Activated CD4-positive, alpha-beta T cell treated with anti-CD3 and anti-CD28 coated beads, Interleukin-2, amount 10 ng/mL, durations not matched to agents 7 days and 5 days (primary cell): Measurements from ENCODE around the gene SH3GLB2. TPM values are rescaled to one million over a fixed set of nuclear protein-coding genes. Genes with fewer than 3 reads are reported as not detected.
"Not testable (repeated sequence)": the region's sequence is repeated elsewhere in the genome, so short reads cannot be mapped to it uniquely, and the experiment has no call there.

ENCODE experiments used
- CTCF ChIA-PET: fragments of 350-600 bp; sonication (Branson Sonifier 250); formaldehyde crosslinking; loops from one replicate; lab custom pipeline; 2021; ENCODE audit warnings: antibody characterized with exemption; lab: Charles Lee
- POLR2A ChIA-PET: fragments of 350-600 bp; sonication (Branson Sonifier 250); formaldehyde crosslinking; loops from one replicate; lab custom pipeline; 2021; ENCODE audit warnings: antibody characterized with exemption; lab: Charles Lee
- DNase-seq: peaks from one replicate; pipeline ENCODE4 v3.0.0-alpha.2; 2020
- H3K27ac Mint-ChIP-seq: one replicate; pipeline ENCODE4 v1.8.0; 2021; ENCODE audit warnings: mild to moderate bottlenecking, moderate library complexity, mixed read lengths
- H3K27me3 Mint-ChIP-seq: one replicate; pipeline ENCODE4 v1.8.0; 2021; ENCODE audit warnings: mixed read lengths
- H3K36me3 Mint-ChIP-seq: one replicate; pipeline ENCODE4 v1.8.0; 2021; ENCODE audit warnings: low read depth, mixed read lengths
- H3K4me1 Mint-ChIP-seq: one replicate; pipeline ENCODE4 v1.8.0; 2021; ENCODE audit warnings: mixed read lengths
- H3K4me3 Mint-ChIP-seq: one replicate; pipeline ENCODE4 v1.8.0; 2021; ENCODE audit warnings: mild to moderate bottlenecking, moderate library complexity, mixed read lengths
- H3K9me3 Mint-ChIP-seq: one replicate; pipeline ENCODE4 v1.8.0; 2021; ENCODE audit warnings: mixed read lengths
- total RNA-seq, 2 experiments: library from RNA; stranded (reverse); gene quantifications; one replicate each; pipeline ENCODE4 v1.2.3, GENCODE V29; 2021

Gene SH3GLB2
- total RNA-seq, 2 experiments from 2014 or later = 111 to 124 TPM

DNA sequence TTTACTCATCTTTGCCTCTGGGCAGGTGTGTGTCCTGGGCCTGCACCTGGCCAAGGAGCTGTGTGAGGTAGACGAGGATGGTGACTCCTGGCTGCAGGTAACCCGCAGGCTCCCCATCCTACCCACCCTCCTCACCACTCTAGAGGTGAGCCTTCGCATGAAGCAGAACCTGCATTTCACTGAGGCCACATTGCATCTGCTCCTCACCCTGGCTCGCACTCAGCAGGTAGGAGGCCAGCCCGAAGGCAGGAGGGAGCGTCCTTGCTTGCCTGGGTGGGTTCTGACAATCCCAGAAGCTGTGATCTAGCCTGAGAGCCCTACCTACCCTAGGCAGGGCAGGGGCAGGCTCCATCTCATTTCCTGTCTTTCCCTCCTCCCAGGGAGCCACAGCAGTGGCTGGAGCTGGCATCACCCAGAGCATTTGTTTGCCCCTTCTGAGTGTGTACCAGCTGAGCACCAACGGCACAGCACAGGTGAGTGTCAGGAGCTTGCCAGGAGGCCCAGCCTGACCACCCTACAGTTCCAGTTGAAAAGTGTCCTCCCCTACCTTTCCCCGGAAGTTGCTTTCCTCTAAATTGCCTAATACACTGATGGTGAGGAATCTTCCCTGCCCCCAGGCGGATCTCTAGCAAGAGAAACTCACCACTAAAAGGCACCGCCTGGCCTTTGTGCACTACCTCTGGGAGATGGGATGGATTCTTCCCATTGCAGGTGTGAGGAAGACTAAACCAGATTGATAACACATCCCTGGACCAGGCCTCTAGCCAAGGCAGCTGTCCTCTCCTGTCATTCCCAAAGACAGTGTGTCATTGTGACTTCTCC lies 26.4 kb downstream of the SH3GLB2 start:
- ChIA-PET POLR2A (interaction anchor here (0.6 kb wide), 1 partner anchor 186 kb away, joined by 3 read pairs; no protein-coding TSS in a partner anchor), CTCF (interaction anchor here (0.6 kb wide), 1 partner anchor 20 kb away, joined by 3 read pairs; no protein-coding TSS in a partner anchor)
- no peak for DNase-seq
- Mint-ChIP-seq H3K27ac (no peak overlapping the region), H3K27me3 (no peaks in the 10 kb centered on the region), H3K9me3 (no peaks in the 10 kb centered on the region), H3K4me1 (peaks cover 10% of the 10 kb centered on the region), H3K4me3 (no peak overlapping the region), H3K36me3 (peaks cover 62% of the 10 kb centered on the region)

DNA sequence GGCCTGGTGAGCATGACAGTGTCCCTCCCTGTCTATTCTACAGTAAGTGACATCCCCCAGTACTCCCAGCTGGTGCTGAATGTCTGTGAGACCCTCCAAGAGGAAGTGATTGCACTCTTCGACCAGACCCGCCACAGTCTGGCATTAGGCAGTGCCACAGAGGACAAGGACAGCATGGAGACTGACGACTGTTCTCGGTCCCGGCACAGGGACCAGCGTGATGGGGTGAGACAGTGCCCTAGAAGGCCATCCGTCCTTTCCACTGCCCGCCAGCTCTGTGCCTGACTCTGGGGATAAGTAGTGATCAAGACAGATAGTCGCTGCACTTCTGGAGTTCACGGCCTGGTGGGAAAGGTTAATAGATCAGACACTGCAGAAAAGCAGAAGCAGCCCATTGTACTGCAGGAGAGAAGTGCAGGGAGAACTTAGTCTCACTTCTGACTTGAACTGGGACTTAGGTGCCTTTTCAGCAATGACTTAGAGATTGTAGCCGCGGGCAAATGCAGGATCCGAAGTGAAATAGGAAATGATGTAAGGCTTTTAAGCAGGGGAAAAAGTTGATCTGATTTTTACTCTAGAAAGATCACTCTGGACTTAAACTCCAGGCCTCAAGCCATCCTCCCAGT lies 28.4 kb downstream of the SH3GLB2 start:
- Mint-ChIP-seq H3K4me3 (no peak overlapping the region), H3K27ac (peak overlapping the region; percentile 84), H3K9me3 (no peaks in the 10 kb centered on the region), H3K27me3 (no peaks in the 10 kb centered on the region), H3K36me3 (peaks cover 66% of the 10 kb centered on the region), H3K4me1 (peaks cover 24% of the 10 kb centered on the region)
- no peak for DNase-seq
- ChIA-PET CTCF (no interaction called here), POLR2A (no interaction called here)

DNA sequence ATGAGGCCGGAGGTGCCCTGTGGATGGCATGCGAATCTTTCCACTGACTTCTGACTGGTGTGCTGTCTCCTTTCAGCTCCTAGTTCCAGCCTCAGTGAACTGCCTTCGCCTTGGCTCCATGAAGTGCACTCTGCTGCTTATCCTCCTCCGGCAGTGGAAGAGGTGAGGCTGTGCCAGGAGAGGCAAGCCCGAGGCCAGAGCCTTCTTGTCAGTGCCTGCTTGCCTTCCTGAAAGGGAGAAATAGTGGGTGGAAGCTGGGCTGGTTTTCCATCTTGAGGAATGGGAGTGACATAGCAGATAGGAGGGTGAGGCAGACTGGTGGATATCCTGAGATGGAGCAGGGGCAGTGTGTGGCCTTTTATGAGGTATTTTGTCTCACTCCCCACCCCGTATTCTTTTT lies 29.7 kb downstream of the SH3GLB2 start:
- H3K4me3 Mint-ChIP-seq = no peak overlapping the region
- H3K36me3 Mint-ChIP-seq = peaks cover 74% of the 10 kb centered on the region
- ChIA-PET POLR2A (no interaction called here), CTCF (no interaction called here)
- peak overlapping the region; percentile 65 for H3K27ac Mint-ChIP-seq
- no peaks in the 10 kb centered on the region for H3K9me3 Mint-ChIP-seq
- H3K27me3 Mint-ChIP-seq = no peaks in the 10 kb centered on the region
- peaks cover 27% of the 10 kb centered on the region for H3K4me1 Mint-ChIP-seq
- no peak for DNase-seq

DNA sequence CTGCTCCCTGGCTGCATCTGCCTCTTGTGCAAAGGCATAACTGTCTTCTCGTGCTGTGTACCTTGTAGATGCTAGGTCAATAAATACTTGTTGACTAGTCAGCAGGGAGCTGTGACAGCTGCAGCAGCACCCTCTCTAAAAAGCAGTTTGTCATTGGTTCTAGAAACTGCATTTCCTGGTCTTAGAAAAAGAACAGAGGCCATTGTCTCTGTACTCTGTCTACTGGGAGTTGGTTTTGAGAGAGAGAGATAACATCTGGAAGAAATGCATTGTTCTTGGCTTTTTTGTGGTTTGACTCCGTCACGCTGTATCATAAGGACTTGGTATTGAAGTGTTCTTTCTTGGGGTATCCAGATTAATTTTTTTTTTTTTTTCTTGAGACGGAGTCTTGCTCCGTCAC lies 32.3 kb downstream of the SH3GLB2 start:
- CTCF ChIA-PET = interaction anchor here (1.5 kb wide), 1 partner anchor 10 kb away, joined by 6 read pairs; no protein-coding TSS in a partner anchor
- POLR2A ChIA-PET = no interaction called here

DNA sequence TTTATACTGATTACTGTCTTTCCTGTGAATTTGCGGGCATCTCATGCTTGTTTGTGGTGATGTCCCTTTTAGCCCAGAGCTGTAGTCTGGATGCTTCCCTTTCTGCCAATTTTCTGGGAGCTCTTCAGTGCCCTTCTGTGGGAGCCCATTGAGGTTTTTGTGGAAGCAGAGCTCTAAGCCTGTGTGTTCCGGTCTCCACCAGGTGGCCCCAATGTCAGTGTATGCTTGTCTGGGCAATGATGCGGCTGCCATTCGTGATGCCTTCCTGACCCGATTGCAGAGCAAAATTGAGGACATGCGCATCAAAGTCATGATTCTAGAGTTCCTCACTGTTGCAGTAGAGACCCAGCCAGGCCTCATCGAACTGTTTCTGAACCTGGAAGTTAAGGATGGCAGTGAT lies 35.1 kb downstream of the SH3GLB2 start:
- H3K27me3 Mint-ChIP-seq = no peaks in the 10 kb centered on the region
- H3K9me3 Mint-ChIP-seq = no peaks in the 10 kb centered on the region
- DNase-seq = no peak
- H3K36me3 Mint-ChIP-seq = peaks cover 58% of the 10 kb centered on the region
- no peak overlapping the region for H3K4me3 Mint-ChIP-seq
- H3K27ac Mint-ChIP-seq = no peak overlapping the region
- peaks cover 19% of the 10 kb centered on the region for H3K4me1 Mint-ChIP-seq
- POLR2A ChIA-PET = no interaction called here
- CTCF ChIA-PET = interaction anchor here (0.5 kb wide), 2 partner anchors 29 to 462 kb away, joined by 3 read pairs; no protein-coding TSS in a partner anchor

More for the DNA sequence above, 32.3 kb downstream of the SH3GLB2 start:
- Mint-ChIP-seq H3K27ac (peak overlapping the region; percentile 33), H3K9me3 (no peaks in the 10 kb centered on the region), H3K4me3 (no peak overlapping the region), H3K27me3 (no peaks in the 10 kb centered on the region), H3K4me1 (peaks cover 29% of the 10 kb centered on the region), H3K36me3 (peaks cover 64% of the 10 kb centered on the region)
- DNase-seq = no peak

DNA sequence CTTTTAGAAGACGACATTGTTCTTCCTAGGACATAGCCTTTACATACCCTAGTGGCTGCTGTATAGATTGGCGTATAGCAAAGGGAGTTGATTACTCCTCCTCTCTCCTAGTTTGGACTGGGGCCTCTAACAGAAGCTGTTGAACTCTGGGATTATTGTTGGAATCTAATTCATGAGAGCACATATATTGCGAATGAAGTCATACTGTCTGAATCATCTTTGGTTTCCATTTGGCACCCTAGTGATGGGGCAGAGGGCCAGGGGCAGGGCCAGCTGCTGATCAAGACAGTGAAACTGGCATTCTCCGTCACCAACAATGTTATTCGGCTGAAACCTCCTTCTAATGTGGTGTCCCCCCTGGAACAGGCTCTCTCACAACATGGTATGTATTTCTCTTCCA lies 40.3 kb downstream of the SH3GLB2 start:
- Mint-ChIP-seq H3K27me3 (no peaks in the 10 kb centered on the region), H3K36me3 (peaks cover 52% of the 10 kb centered on the region), H3K9me3 (no peaks in the 10 kb centered on the region), H3K4me1 (peaks cover 2% of the 10 kb centered on the region), H3K4me3 (no peak overlapping the region), H3K27ac (no peak overlapping the region)
- ChIA-PET POLR2A (no interaction called here), CTCF (interaction anchor here (1.0 to 2.8 kb wide), 2 partner anchors 20 to 40 kb away, joined by 3 to 7 read pairs; partner anchors contain the start of gene SH3GLB2)
- no peak for DNase-seq

DNA sequence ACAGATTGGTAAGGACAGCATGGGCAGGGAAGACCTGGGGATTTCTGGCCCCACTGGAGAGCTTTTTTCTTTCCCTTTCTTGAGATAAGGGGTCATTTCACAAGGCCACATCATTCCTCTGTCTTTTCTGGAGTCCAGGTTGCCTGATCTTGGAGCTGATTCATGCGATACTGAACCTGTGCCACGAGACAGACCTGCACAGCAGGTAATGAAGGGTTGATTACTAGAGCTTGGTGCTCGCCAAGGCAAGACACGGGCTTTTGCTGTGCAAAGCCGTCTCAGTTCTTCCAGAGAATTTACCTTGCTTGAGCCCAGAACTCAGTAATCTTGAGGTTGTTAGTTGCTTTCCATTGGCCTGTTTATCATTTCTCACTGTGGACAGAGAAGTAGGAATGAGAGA lies 41.5 kb downstream of the SH3GLB2 start:
- no peaks in the 10 kb centered on the region for H3K4me1 Mint-ChIP-seq
- H3K27ac Mint-ChIP-seq = no peak overlapping the region
- POLR2A ChIA-PET = no interaction called here
- CTCF ChIA-PET = interaction anchor here (0.5 to 2.8 kb wide), 2 partner anchors 41 to 681 kb away, joined by 4 to 7 read pairs; partner anchors contain the start of gene SH3GLB2
- peaks cover 55% of the 10 kb centered on the region for H3K36me3 Mint-ChIP-seq
- no peak for DNase-seq
- H3K9me3 Mint-ChIP-seq = no peaks in the 10 kb centered on the region
- no peak overlapping the region for H3K4me3 Mint-ChIP-seq
- no peaks in the 10 kb centered on the region for H3K27me3 Mint-ChIP-seq

DNA sequence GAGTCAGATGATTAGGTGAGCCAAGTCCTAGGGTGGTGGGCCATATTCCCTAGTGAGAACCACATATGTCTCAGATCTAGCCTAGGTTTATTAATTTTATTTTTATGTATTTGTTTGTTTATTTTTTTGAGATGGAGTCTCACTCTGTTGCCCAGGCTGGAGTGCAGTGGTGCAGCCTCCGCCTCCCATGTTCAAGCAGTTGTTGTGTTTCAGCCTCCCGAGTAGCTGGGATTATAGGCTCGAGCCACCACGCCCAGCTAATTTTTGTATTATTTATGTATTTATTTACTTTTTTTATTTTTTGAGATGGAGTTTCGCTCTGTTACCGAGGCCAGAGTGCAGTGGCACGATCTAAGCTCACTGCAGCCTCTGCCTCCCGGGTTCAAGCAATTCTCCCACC lies 44.6 kb downstream of the SH3GLB2 start:
- no peaks in the 10 kb centered on the region for H3K4me1 Mint-ChIP-seq
- H3K4me3 Mint-ChIP-seq = no peak overlapping the region
- no peak overlapping the region for H3K27ac Mint-ChIP-seq
- POLR2A ChIA-PET = no interaction called here
- H3K27me3 Mint-ChIP-seq = no peaks in the 10 kb centered on the region
- CTCF ChIA-PET = interaction anchor here (1.4 kb wide), 1 partner anchor 9 kb away, joined by 4 read pairs; no protein-coding TSS in a partner anchor
- no peak for DNase-seq
- peaks cover 72% of the 10 kb centered on the region for H3K36me3 Mint-ChIP-seq
- H3K9me3 Mint-ChIP-seq = no peaks in the 10 kb centered on the region

DNA sequence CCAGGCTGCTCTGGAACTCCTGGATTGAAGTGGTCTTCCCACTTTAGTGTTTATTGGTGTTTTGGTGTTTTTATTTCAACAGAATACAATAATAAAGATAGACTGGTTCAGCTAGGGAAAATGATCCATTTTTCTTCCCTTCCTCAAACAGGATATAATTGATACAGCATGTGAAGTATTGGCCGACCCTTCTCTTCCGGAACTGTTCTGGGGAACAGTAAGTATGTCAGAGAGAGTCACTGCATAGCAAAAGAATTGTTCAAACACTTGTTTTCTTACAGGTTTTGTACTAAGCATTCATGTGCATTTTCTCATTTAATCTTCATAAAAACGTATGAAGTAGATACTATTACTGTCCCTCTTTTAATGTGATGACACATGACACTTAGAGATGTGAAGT lies 49.0 kb downstream of the SH3GLB2 start:
- Mint-ChIP-seq H3K27ac (no peak overlapping the region), H3K36me3 (peaks cover 62% of the 10 kb centered on the region), H3K4me1 (no peaks in the 10 kb centered on the region), H3K27me3 (no peaks in the 10 kb centered on the region), H3K4me3 (no peak overlapping the region), H3K9me3 (no peaks in the 10 kb centered on the region)
- ChIA-PET CTCF (no interaction called here), POLR2A (no interaction called here)
- no peak for DNase-seq

DNA sequence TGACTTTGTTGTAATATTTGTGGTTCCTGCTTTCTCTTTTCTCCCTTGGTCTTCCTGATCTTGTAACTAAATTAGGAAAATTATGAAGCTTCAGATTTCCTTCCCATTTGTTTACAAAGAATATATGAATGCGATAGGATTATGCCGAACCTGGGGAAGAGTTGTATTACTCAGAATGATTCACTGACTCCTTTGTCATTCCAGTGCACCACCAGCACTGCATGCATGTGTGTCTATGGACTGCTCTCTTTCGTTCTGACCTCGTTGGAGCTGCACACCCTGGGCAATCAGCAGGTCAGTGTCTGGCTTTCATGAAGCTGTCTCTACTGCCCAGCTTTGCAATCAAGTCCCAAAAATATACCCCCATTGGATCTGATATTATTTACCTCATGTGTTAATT lies 55.2 kb downstream of the SH3GLB2 start:
- no peaks in the 10 kb centered on the region for H3K27me3 Mint-ChIP-seq
- peaks cover 55% of the 10 kb centered on the region for H3K36me3 Mint-ChIP-seq
- H3K4me3 Mint-ChIP-seq = no peak overlapping the region
- CTCF ChIA-PET = interaction anchor here (1.1 to 1.5 kb wide), 2 partner anchors 15 to 17 kb away, joined by 3 read pairs; no protein-coding TSS in a partner anchor
- no peaks in the 10 kb centered on the region for H3K9me3 Mint-ChIP-seq
- no peaks in the 10 kb centered on the region for H3K4me1 Mint-ChIP-seq
- no peak for DNase-seq
- POLR2A ChIA-PET = no interaction called here
- H3K27ac Mint-ChIP-seq = no peak overlapping the region

DNA sequence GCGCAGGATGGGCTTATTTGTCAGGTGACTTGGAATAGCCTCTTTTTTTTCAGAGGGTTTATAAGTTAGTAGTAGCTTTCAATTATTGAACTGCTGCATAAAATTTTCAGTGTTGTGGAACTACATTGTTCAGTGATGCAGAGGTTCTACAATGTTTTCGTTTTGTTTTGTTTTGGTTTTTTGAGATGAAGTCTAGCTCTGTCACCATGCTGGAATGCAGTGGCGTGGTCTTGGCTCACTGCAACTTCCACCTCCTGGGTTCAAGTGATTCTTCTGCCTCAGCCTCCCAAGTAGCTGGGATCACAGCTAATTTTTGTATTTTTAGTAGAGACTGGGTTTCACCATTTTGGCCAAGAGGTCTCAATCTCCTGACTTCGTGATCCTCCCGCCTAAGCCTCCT lies 58.6 kb downstream of the SH3GLB2 start:
- DNase-seq = no peak
- H3K36me3 Mint-ChIP-seq = peaks cover 48% of the 10 kb centered on the region
- no peaks in the 10 kb centered on the region for H3K27me3 Mint-ChIP-seq
- POLR2A ChIA-PET = no interaction called here
- CTCF ChIA-PET = no interaction called here
- H3K4me1 Mint-ChIP-seq = no peaks in the 10 kb centered on the region
- H3K27ac Mint-ChIP-seq = no peak overlapping the region
- no peaks in the 10 kb centered on the region for H3K9me3 Mint-ChIP-seq
- H3K4me3 Mint-ChIP-seq = no peak overlapping the region

DNA sequence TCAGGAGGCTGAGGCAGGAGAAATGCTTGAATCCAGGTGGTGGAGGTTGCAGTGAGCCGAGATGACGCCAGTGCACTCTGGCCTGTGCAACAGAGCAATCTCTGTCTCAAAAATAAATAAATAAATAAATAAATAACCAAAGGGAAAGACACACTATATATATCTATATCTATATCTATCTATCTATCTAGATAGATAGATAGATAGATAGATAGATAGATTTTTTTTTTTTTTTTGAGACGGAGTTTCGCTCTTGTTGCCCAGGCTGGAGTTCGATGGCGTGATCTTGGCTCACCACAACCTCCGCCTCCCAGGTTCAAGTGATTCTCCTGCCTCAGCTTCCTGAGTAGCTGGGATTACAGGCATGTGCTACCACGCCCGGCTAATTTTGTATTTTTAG lies 66.7 kb downstream of the SH3GLB2 start:
- POLR2A ChIA-PET, H3K27ac Mint-ChIP-seq, H3K9me3 Mint-ChIP-seq, H3K4me1 Mint-ChIP-seq, H3K27me3 Mint-ChIP-seq, DNase-seq, H3K4me3 Mint-ChIP-seq: not testable (repeated sequence)
- H3K36me3 Mint-ChIP-seq = peaks cover 31% of the 10 kb centered on the region
- CTCF ChIA-PET = interaction anchor here (0.6 kb wide), 1 partner anchor 21 kb away, joined by 6 read pairs; no protein-coding TSS in a partner anchor
